DOHH2 (cell line): ENCODE measurements around the gene SERINC5.

Experiments
- CTCF ChIP-seq: fragments of 200-600 bp; sonication (generic); IDR thresholded peaks from one replicate; pipeline ENCODE4 v1.5.1; 2014; ENCODE audit warnings: antibody characterized with exemption, mild to moderate bottlenecking, low read depth, low read length; ENCODE audit not compliant: poor library complexity, severe bottlenecking
- EZH2phosphoT487 ChIP-seq: fragments of 200-600 bp; sonication (generic); IDR thresholded peaks from 2 replicates; pipeline ENCODE4 v1.6.1; 2017; ENCODE audit warnings: borderline replicate concordance, mild to moderate bottlenecking, antibody characterized with exemption, low read length, moderate library complexity, mixed read lengths

GRCh38 chr5:80142996-80143395 lies 112.9 kb downstream of the SERINC5 start:
- no peak for TF ChIP-seq CTCF
- no peak for TF ChIP-seq EZH2phosphoT487
